Upper lobe of right lung (tissue), 1 donor: ENCODE results near the gene ENKUR. TPM values are rescaled to one million over a fixed set of nuclear protein-coding genes. Genes with fewer than 3 reads are reported as not detected.

Source experiments
- ATAC-seq: fragments of 200-7000 bp; cut with Tn5 transposase; one replicate; pipeline ENCODE4 v1.9.1; 2020; ENCODE audit warnings: mild to moderate bottlenecking, moderate library complexity
- DNase-seq: peaks from one replicate; pipeline ENCODE4 v3.0.0-alpha.2; 2020
- H3K27ac ChIP-seq: fragments of 200-600 bp; one replicate; pipeline ENCODE4 v1.8.0; 2022
- H3K27me3 ChIP-seq: fragments of 200-600 bp; one replicate; pipeline ENCODE4 v1.8.0; 2022; ENCODE audit warnings: mild to moderate bottlenecking
- H3K36me3 ChIP-seq: fragments of 200-600 bp; one replicate; pipeline ENCODE4 v1.8.0; 2022
- H3K4me1 ChIP-seq: fragments of 200-600 bp; one replicate; pipeline ENCODE4 v1.8.0; 2022
- H3K4me3 ChIP-seq: fragments of 200-600 bp; one replicate; pipeline ENCODE4 v1.8.0; 2022; ENCODE audit warnings: mild to moderate bottlenecking
- H3K9me3 ChIP-seq: fragments of 200-600 bp; one replicate; pipeline ENCODE4 v1.8.0; 2022
- intact Hi-C: fragments of 100-400 bp; cut with DNase I; formaldehyde crosslinking; loops from one replicate; pipeline ENCODE4 v1.11.0; 2022
- total RNA-seq: library from RNA; stranded (reverse); fragmentation: NEBNext Ultra II Directional; extraction: Animal tissue kit (Norgen Biotek cat#: 25700); gene quantifications from one replicate; pipeline ENCODE4 v1.2.1, GENCODE V29; 2021
- TF ChIP-seq, protein P1 (sequence below): fragments of 200-600 bp; IDR thresholded peaks from one replicate; pipeline ENCODE4 v1.8.0; 2022; ENCODE audit warnings: antibody characterized with exemption
- donor health status: DM: no; HTN: yes; CAD: no; lungs with severe emphysema.

ENKUR gene
- total RNA-seq, 1 donor from 2014 or later, result 0.49 TPM

DNA sequence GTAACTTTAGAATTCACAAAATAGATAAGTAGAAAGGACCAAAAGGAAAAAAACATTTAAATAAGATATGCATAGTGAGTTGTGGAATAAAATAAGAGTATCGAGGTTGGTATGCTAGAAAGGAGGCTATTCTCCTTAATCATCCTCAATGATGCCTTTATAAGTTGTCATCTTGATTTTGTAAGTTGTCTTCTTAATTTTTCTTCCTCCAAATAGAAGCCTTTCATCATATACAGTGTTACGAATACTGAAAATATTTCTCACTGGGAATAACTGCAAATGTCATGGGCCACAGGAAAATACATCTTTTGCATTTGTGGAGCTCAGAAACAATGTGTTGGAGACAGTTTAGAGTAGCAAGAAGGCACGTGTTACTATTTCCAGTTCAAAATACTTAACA lies 32.0 kb downstream of the ENKUR start:
- H3K27me3 ChIP-seq, result no peaks in the 10 kb centered on the region
- H3K9me3 ChIP-seq, result no peaks in the 10 kb centered on the region
- DNase-seq (no peak), ATAC-seq (no peak)
- intact Hi-C loops, result no loop called here
- no peak overlapping the region for H3K27ac ChIP-seq
- H3K4me1 ChIP-seq, result no peaks in the 10 kb centered on the region
- H3K4me3 ChIP-seq, result no peak overlapping the region
- H3K36me3 ChIP-seq, result no peaks in the 10 kb centered on the region
- TF ChIP-seq, protein P1, sequence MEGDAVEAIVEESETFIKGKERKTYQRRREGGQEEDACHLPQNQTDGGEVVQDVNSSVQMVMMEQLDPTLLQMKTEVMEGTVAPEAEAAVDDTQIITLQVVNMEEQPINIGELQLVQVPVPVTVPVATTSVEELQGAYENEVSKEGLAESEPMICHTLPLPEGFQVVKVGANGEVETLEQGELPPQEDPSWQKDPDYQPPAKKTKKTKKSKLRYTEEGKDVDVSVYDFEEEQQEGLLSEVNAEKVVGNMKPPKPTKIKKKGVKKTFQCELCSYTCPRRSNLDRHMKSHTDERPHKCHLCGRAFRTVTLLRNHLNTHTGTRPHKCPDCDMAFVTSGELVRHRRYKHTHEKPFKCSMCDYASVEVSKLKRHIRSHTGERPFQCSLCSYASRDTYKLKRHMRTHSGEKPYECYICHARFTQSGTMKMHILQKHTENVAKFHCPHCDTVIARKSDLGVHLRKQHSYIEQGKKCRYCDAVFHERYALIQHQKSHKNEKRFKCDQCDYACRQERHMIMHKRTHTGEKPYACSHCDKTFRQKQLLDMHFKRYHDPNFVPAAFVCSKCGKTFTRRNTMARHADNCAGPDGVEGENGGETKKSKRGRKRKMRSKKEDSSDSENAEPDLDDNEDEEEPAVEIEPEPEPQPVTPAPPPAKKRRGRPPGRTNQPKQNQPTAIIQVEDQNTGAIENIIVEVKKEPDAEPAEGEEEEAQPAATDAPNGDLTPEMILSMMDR, result no peak

DNA sequence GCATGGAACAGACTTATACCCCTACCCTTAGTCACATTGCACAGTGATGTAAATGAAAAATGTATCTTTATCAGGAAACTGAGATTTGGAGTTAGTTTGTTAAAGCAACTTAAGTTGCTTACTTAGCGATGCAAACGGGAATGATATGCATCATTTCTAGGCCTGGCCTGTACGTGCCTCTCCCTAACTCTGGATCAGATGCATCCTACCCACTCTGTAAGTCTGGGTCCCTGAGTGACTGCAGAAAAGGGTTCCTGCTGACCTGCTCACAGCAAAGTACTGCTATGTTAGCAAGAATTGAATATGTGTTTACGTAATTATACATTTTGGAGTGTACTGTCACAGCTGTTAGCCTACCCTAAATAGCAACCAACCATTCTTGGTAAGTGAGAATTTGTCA lies 32.8 kb downstream of the ENKUR start:
- intact Hi-C loops, result no loop called here
- Histone ChIP-seq H3K4me3 (no peak overlapping the region), H3K9me3 (no peaks in the 10 kb centered on the region), H3K27me3 (no peaks in the 10 kb centered on the region), H3K27ac (no peak overlapping the region), H3K36me3 (no peaks in the 10 kb centered on the region), H3K4me1 (no peaks in the 10 kb centered on the region)
- ATAC-seq (no peak), DNase-seq (no peak)
- TF ChIP-seq, protein P1, result no peak

DNA sequence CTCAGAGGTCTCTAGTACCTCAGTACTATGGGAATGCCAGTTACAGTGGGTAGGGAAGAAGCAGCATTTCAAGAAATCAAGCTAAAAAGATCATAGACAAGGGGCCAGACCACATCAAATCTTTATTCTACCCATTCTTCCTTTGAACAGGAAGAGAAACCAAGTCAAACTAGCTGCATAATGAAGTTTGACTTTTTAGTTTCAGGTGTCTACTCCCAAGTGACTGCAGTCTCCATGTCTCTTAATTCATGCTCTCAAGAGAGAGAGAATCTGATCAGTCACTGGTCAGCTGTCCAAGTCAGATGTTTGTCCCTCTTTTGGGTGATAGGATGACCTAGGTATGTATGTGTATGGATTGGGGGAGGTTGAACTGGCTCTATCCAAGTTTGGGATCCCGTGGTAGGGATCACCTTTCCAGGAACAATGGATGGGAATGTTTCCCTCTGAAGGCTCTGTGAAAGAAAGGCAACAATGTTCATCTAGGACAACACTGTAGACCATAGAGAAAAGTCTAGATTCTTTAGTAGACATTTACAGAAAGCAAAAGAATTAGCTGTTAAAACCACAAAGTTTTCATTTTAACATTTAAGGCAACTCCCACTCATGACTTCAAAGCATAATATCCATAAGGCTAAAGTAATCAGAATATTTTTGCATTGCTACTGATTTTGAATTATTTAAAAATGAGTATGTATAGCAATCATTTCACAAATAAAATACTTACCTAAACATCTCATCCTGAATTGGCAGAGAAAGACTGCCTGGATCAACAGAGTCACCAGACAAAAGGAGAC lies 33.4 kb downstream of the ENKUR start:
- H3K36me3 ChIP-seq, result no peaks in the 10 kb centered on the region
- H3K4me1 ChIP-seq, result no peaks in the 10 kb centered on the region
- DNase-seq (no peak), ATAC-seq (no peak)
- H3K27me3 ChIP-seq, result no peaks in the 10 kb centered on the region
- no peaks in the 10 kb centered on the region for H3K9me3 ChIP-seq
- no peak overlapping the region for H3K4me3 ChIP-seq
- intact Hi-C loops, result no loop called here
- TF ChIP-seq, protein P1, result no peak
- H3K27ac ChIP-seq, result no peak overlapping the region

DNA sequence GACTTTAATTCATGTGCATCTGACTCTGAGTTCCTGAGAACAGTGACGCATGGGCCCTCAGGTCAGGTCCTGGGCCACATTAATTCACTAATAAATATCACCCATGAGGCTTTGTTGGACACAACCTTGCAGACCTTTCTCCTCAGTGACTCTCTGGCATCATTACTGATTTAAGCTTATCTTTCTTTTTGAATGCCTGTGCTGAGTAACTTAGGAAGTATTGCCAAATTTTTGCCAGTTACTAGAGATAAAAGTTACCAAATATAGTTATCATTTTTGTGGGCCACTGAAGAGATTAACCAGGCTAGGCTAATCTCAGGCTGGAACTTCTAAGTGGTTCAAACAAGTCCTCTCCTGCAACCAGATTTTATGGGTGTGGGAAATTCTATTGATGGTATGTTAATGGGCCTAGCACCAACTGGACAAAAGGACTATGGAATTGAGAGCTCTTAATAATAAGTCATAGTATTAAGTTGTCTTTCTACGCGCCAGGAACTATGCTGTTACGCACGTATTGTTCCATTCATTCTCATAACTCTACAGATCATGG lies 34.7 kb downstream of the ENKUR start:
- no peaks in the 10 kb centered on the region for H3K4me1 ChIP-seq
- no peak overlapping the region for H3K27ac ChIP-seq
- intact Hi-C loops, result no loop called here
- ATAC-seq, result no peak
- TF ChIP-seq, protein P1, result no peak
- DNase-seq, result no peak
- no peaks in the 10 kb centered on the region for H3K9me3 ChIP-seq
- H3K27me3 ChIP-seq, result no peaks in the 10 kb centered on the region
- no peak overlapping the region for H3K4me3 ChIP-seq
- no peaks in the 10 kb centered on the region for H3K36me3 ChIP-seq

- no peaks in the 10 kb centered on the region for H3K36me3 ChIP-seq
- intact Hi-C loops, result no loop called here
- ATAC-seq, result no peak
- DNase-seq, result no peak
- no peaks in the 10 kb centered on the region for H3K4me1 ChIP-seq
- no peaks in the 10 kb centered on the region for H3K9me3 ChIP-seq
- TF ChIP-seq, protein P1, result no peak
- no peak overlapping the region for H3K27ac ChIP-seq
- H3K27me3 ChIP-seq, result no peaks in the 10 kb centered on the region
- H3K4me3 ChIP-seq, result no peak overlapping the region
These were observed 36.3 kb downstream of the ENKUR start for GRCh38 chr10:24979685-24980084.
